GM13977 (cell line): ENCODE data around the gene NDUFA12.

Experiments used
- DNase-seq: peaks from one replicate; pipeline ENCODE4 v3.0.0; 2012; ENCODE audit warnings: low spot score
- CTCF ChIP-seq: IDR thresholded peaks from 2 replicates; pipeline ENCODE4 v1.5.1; 2012; ENCODE audit warnings: mild to moderate bottlenecking, control low read depth; ENCODE audit not compliant: insufficient read depth; ENCODE audit errors: extremely low read depth, missing control alignments
- in situ Hi-C: fragments of 300-500 bp; cut with MboI; formaldehyde crosslinking; loops from one replicate; pipeline ENCODE4 v1.12.0; 2022; ENCODE audit warnings: low sequenced_read_pairs, low pct_unique_long_range_greater_than_20kb, mixed read lengths, inconsistent platforms; ENCODE audit not compliant: unreplicated experiment

NDUFA12 gene

GRCh38 chr12:94972795-94973194 is 30.7 kb downstream of the NDUFA12 start:
- TF ChIP-seq CTCF: no peak
- in situ Hi-C loops: no loop called here
- no peak for DNase-seq

- no peak for TF ChIP-seq CTCF
- no peak for DNase-seq
- in situ Hi-C loops: no loop called here
Observed at GRCh38 chr12:94971923-94972322, 31.6 kb downstream of the NDUFA12 start.

GRCh38 chr12:94970560-94970959 is 32.9 kb downstream of the NDUFA12 start:
- no peak for TF ChIP-seq CTCF
- in situ Hi-C loops: no loop called here
- DNase-seq: no peak

DNA sequence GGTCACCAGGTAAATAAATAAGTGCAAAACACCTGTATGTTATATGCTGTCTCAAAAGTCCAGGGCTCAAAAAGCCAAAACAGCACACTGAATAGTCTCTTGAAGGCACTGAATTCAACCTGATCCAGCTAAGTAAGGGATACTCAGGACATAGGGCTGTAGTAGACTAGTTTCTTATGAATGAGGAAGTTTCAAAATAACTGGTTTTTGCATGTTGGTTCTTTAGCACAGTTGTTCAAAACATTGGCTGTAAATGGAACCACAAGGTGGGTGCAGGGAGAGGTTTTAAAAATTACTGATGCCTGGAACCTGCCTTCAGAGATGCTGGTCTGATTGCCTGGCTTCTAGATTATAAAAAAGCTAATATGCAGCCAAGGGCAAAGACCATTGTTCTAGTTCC is 34.1 kb downstream of the NDUFA12 start:
- no peak for TF ChIP-seq CTCF
- no peak for DNase-seq
- in situ Hi-C loops: no loop called here

DNA sequence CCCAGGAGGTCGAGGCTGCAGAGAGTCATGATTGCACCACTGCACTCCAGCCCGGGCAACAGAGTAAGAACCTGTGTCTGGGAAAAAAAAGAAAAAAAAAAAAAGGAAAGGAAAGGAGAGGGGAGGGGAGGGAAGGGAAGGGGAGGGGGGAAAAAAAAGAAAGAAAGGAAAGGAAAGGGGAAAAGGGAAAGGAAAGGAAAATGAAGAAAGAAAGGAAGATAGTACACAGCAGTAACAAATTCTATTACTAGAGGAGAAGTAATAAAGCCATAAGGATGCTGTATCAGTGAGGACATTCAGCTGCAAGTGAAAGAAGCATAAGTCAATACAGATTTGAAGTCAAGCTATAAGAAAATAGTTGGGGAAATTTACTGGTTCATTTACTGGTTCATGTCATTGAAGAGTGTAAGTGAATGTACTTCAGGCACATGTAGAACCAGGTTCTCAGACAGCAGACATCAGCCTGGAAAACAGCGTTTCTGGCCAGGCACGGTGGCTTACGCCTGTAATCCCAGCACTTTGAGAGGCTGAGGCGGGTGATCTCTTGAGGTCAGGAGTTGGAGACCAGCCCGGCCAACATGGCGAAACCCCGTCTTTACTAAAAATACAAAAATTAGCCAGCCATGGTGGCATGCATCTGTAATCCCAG is 37.4 kb downstream of the NDUFA12 start:
- in situ Hi-C loops: no loop called here
- DNase-seq: no peak
- TF ChIP-seq CTCF: no peak

- no peak for DNase-seq
- in situ Hi-C loops: no loop called here
- no peak for TF ChIP-seq CTCF
Observed at GRCh38 chr12:94963649-94964048, 39.8 kb downstream of the NDUFA12 start.
